AG09309 (cell line): ENCODE data around the gene LCORL.

Experiments used
- DNase-seq: peaks from one replicate; pipeline ENCODE4 v3.0.0-alpha.2; 2010; ENCODE audit warnings: low read depth
- H3K4me3 ChIP-seq: 2 replicates; pipeline ENCODE4 v1.5.1; 2011; ENCODE audit warnings: mild to moderate bottlenecking, low read depth, low read length, moderate library complexity; ENCODE audit not compliant: control insufficient read depth
- CTCF ChIP-seq: IDR thresholded peaks from 2 replicates; pipeline ENCODE4 v1.5.1; 2011; ENCODE audit warnings: mild to moderate bottlenecking, low read depth, low read length, inconsistent platforms; ENCODE audit not compliant: insufficient read depth, control insufficient read depth; ENCODE audit errors: missing control alignments

LCORL gene

GRCh38 chr4:17805580-17806155, 215.9 kb downstream of the LCORL start:
- no peak overlapping the region for H3K4me3 ChIP-seq
- DNase-seq: no peak
- TF ChIP-seq CTCF: no peak

- no peak for DNase-seq
- no peak overlapping the region for H3K4me3 ChIP-seq
- no peak for TF ChIP-seq CTCF
These were observed 223.7 kb downstream of the LCORL start for GRCh38 chr4:17797808-17798207.

GRCh38 chr4:17794730-17795129, 226.8 kb downstream of the LCORL start:
- DNase-seq: no peak
- no peak overlapping the region for H3K4me3 ChIP-seq
- no peak for TF ChIP-seq CTCF
